Activated CD4-positive, alpha-beta T cell treated with anti-CD3 and anti-CD28 coated beads for 48 hours (primary cell): ENCODE data around the gene EXOC3L4.

Experiments used
- DNase-seq: peaks from one replicate; pipeline ENCODE4 v3.0.0-alpha.2; 2020

The EXOC3L4 gene

DNA sequence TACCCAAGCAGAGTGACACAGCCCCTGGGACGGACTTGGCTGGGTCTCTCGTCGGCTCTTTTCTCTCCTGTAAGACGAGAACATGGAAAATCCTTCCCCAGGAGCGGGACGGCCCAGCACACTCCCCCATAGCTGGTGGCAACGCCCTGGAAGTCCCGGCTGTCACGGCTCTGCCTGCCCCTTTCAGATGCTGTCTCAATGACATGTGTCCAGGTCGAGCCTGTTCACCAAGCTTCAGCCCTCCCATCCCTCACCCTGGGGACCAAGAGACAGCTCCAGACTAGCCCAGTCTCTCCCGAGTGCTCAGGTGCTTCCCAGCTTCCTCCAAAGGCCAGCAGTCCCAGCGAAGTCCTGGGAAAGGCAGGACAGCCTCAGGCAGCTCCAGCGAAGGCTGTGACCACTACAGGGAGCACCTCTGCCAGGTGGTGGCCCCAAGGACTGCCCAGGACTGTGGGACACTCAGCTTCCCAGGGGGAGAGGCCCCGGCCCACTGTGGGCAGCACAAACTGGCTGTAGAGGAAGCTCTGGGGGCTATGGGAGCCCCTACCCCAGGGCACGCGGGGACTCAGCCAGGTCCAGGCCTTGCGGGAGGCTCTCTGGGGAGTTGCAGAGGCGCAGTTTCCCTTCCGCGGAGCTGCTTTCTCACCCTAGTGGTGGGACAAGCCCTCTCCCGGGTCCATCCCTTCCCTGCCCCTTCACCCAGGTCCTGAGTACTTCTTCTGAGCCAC is 62.3 kb downstream of the EXOC3L4 start:
- no peak for DNase-seq

DNA sequence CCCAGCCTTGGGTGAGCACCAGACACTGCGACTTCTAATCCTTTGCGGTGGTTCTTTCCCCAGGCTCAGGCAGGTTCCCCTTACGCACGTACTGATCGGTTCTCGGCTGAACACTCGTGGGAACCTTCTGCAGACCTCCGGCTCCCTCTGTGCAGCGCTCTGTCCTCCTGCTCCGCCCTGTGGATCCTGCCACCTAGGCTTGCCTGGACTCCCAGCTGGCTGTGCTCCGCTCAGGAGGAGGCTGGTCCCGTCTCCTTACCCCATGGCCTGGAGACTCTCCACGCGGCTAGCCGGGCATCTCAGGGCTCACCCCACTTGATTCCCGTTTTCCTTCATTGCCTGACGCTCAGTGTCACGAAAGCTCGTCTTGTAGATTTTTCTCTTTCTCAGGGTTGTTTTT is 63.4 kb downstream of the EXOC3L4 start:
- no peak for DNase-seq

- DNase-seq, result no peak
These were observed 64.2 kb downstream of the EXOC3L4 start for GRCh38 chr14:103158688-103159087.
